Natural killer cell treated with Interleukin-12 subunit alpha and Interleukin-12 subunit beta and Interleukin-15 and Interleukin-18, amount 100 ng/mL, for 72 hours (primary cell): Measurements from ENCODE around the gene PRKCA. TPM values are rescaled to one million over a fixed set of nuclear protein-coding genes. Genes with fewer than 3 reads are reported as not detected.
"Not testable (repeated sequence)": the region's sequence is repeated elsewhere in the genome, so short reads cannot be mapped to it uniquely, and the experiment has no call there.

Experiments
- ATAC-seq, 2 donors: fragments of 150-1000 bp; cut with Tn5 transposase in 1 of 2; sonication (Bioruptor Pico), chemical (Tn5 transposase) in 1 of 2; 2 replicates each; pipeline ENCODE4 v1.10.0; 2021
- DNase-seq: peaks from one replicate; pipeline ENCODE4 v3.0.0; 2022; ENCODE audit warnings: low spot score
- H3K27ac Mint-ChIP-seq, 2 donors: 1 replicate in 1 of 2; 2 replicates in 1 of 2; pipeline ENCODE4 v1.8.0; 2022; ENCODE audit warnings: mixed read lengths in 2 of 2, mild to moderate bottlenecking in 1 of 2, moderate library complexity in 1 of 2
- H3K27me3 Mint-ChIP-seq, 2 donors: 1 replicate in 1 of 2; 2 replicates in 1 of 2; pipeline ENCODE4 v1.8.0; 2022; ENCODE audit warnings: mixed read lengths in 2 of 2
- H3K36me3 Mint-ChIP-seq: one replicate; pipeline ENCODE4 v1.8.0; 2022; ENCODE audit warnings: mixed read lengths
- H3K4me1 Mint-ChIP-seq, 2 donors: 1 replicate in 1 of 2; 2 replicates in 1 of 2; pipeline ENCODE4 v1.8.0; 2022; ENCODE audit warnings: low read depth in 2 of 2, mixed read lengths in 2 of 2, mild to moderate bottlenecking in 1 of 2
- H3K4me3 Mint-ChIP-seq: one replicate; pipeline ENCODE4 v1.8.0; 2022; ENCODE audit warnings: mixed read lengths
- H3K9me3 Mint-ChIP-seq: 2 replicates; pipeline ENCODE4 v1.8.0; 2022; ENCODE audit warnings: mixed read lengths
- total RNA-seq, 2 donors: library from RNA; stranded (reverse); gene quantifications; one replicate each; pipeline ENCODE4 v1.2.3, GENCODE V29; 2022

PRKCA gene
- total RNA-seq, 2 donors from 2014 or later: 31.1 to 41.1 TPM

DNA sequence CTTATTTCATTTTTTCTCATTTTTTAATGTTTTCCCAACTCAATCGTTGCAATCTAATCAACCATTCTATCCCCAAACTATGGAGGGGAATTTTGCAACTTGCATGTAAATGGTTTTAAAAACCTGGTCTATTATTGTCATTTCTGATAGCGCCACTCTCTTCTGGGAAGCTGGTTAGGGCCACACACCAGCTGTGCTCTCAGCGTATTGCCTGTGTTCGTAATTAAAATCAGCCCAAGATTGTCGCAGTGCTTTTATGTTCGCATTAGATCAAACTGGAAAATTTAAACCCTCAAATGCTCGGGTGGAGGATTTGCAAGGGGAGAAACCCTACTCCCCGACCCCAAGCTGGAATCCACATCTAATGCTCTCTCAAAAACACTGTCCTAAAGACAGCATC, 409.0 kb downstream of the PRKCA start:
- DNase-seq (no peak), ATAC-seq (no peak)
- Mint-ChIP-seq H3K4me3 (peak overlapping the region; percentile 28), H3K36me3 (no peaks in the 10 kb centered on the region), H3K9me3 (no peaks in the 10 kb centered on the region), H3K27me3 (no peaks in the 10 kb centered on the region), H3K4me1 (peaks cover 52 to 60% of the 10 kb centered on the region in 2 donors), H3K27ac (peak overlapping the region; percentile 85 to 92)

DNA sequence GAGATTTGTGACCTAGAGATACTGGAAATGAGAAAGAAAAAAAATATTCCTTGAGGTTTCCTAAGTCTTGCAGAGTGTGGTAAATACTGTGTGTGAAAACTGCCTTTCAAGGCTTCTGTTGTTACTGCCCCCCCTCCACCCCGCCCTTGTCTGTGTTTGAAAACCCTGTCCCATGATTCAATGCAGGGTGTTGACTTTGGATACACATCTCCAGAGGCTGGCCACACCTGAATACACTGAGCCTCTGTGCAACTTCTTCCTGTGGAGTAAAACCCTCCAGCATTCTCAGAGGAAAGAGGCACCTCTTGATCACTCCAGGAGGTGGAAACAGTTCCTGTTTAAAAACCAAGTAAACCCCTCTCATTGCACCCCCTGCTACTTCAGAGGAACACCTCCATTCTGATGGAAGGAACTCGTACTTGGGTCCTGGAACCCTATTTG, 409.5 kb downstream of the PRKCA start:
- ATAC-seq (no peak), DNase-seq (no peak)
- Mint-ChIP-seq H3K27ac (peak overlapping the region; percentile 85 to 92), H3K9me3 (no peaks in the 10 kb centered on the region), H3K4me3 (peak overlapping the region; percentile 52), H3K4me1 (peaks cover 52 to 56% of the 10 kb centered on the region in 2 donors), H3K36me3 (no peaks in the 10 kb centered on the region), H3K27me3 (no peaks in the 10 kb centered on the region)

DNA sequence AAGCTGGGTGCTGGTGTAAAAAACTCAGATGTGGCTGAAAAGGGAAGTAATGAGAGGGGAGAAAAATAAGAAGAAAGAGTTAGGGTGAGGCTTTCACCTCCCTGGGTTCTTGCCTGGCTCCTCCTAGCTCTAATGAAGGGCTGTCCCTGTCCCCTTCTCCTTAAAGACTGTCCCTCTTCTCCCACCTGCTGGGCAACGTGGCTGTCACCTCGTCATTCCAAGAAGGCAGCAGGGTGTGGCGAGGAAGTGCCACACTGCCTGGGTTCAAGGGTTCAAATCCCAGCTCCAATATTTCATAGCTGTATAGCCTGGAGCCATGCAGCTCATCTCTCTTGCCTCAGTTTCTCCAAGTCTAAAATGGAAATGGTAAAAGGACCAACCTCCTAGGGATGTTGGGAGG, 410.0 kb downstream of the PRKCA start:
- peak overlapping the region; percentile 52 for H3K4me3 Mint-ChIP-seq
- H3K9me3 Mint-ChIP-seq: no peaks in the 10 kb centered on the region
- no peak for DNase-seq

DNA sequence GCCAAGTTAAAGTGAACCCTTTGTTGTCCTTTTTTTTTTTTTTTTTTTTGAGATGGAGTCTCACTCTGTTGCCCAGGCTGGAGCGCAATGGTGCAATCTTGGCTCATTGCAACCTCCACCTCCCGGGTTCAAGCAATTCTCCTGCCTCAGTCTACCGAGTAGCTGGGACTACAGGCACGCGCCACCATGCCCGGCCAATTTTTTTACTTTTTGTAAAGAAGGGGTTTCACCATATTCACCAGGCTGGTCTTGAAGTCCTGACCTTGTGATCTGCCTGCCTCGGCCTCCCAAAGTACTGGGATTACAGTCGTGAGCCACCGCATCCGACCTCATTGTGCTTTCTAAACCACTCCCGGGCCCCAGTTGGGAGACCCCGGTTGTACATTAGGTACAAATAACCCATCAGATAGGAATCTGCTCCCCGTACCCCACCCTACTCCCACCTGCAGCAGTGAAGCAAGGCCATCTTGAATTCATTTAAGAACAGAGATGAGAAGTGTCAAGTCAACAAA, 410.7 kb downstream of the PRKCA start:
- H3K27ac Mint-ChIP-seq: peak overlapping the region; percentile 85 to 92
- not testable (repeated sequence) for H3K36me3 Mint-ChIP-seq, ATAC-seq, H3K27me3 Mint-ChIP-seq, H3K9me3 Mint-ChIP-seq
- peak overlapping the region; percentile 54 for H3K4me3 Mint-ChIP-seq
- peaks cover 52 to 60% of the 10 kb centered on the region in 2 donors for H3K4me1 Mint-ChIP-seq
- peak; percentile 59 for DNase-seq

More for the DNA sequence above, 410.0 kb downstream of the PRKCA start:
- ATAC-seq: no peak
- no peaks in the 10 kb centered on the region for H3K27me3 Mint-ChIP-seq
- H3K4me1 Mint-ChIP-seq: peaks cover 52 to 54% of the 10 kb centered on the region in 2 donors
- no peaks in the 10 kb centered on the region for H3K36me3 Mint-ChIP-seq
- peak overlapping the region; percentile 85 to 92 for H3K27ac Mint-ChIP-seq

DNA sequence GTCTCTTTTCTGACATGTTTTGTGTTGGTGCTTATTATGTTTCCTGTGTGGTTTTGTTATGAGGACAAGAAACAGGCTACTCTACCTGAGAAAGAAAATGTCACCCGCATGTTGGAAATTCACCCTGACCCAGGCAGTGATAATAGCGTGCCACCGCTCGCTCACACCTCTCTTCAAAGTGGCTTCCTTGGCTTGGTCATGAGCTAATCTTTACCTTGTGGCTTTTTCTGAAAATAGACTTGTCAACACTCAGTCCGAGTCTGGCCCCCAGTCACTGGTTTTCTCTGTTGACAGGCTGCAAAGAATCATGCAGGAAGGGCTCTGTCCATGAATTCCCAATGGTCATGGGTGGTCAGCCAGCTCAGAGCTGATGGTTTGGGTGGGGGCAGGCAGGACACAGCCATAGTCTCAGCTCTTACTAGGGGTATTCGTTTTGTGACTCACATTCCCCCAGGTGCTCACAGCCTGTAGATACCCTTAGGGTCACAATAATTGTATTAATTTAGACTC, 411.2 kb downstream of the PRKCA start:
- Mint-ChIP-seq H3K4me1 (peaks cover 52 to 60% of the 10 kb centered on the region in 2 donors), H3K27me3 (no peaks in the 10 kb centered on the region), H3K9me3 (no peaks in the 10 kb centered on the region), H3K4me3 (peak overlapping the region; percentile 54), H3K27ac (peak overlapping the region; percentile 85 to 92), H3K36me3 (no peaks in the 10 kb centered on the region)
- peak; percentile 87 to 90 for ATAC-seq
- DNase-seq: peak; percentile 79

DNA sequence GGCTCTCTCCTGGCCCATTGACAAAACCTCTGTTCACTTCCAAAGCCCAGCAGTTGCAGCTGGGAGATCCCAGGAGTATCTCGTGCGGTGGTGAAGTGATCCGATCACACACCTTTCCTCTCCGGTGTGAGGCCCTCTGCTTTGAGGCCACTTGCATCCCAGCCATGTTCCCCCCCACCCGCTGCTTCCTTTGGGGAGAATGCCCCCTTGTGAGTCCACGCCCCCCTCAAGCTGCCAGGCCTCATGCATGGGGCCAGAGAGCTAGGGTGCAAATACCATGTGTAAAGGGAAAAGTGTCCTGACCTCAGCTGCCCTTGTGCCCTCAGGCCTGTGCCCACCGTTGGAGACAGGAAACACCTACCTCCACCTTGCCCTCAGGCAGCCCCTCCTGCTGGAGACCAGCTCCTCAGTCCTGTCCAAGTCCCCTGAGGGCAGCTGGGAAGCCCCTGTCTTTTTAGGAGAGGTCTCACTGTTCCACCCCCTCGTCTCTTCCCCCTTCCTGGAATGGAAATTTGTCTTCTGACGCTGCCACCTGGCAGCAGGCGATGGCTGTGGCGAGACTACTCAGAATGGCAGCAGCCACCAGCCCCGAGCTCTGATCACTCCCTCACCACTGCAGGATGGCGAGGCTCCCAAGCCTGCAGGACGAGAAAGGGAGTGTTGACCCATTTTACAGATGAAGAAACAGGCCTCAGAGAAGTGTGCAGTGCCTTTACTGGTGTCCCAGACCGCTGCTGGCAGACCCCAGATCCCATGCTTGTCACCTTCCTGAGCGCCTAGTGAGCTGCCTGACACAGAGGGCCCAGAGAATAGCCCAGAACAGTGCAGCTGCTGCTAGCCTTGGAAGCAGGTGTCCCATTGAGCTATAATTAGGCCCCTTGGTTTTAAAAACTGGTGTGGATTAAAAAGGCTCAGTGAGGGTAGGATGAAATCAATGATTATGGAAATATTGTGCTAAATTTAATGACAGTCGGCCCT, 411.9 kb downstream of the PRKCA start:
- peaks cover 56 to 65% of the 10 kb centered on the region in 2 donors for H3K4me1 Mint-ChIP-seq
- peak; percentile 56 for DNase-seq
- peak overlapping the region; percentile 54 for H3K4me3 Mint-ChIP-seq
- H3K9me3 Mint-ChIP-seq: no peaks in the 10 kb centered on the region
- H3K36me3 Mint-ChIP-seq: no peaks in the 10 kb centered on the region
- no peak for ATAC-seq
- no peaks in the 10 kb centered on the region for H3K27me3 Mint-ChIP-seq
- H3K27ac Mint-ChIP-seq: peak overlapping the region; percentile 85 to 92

DNA sequence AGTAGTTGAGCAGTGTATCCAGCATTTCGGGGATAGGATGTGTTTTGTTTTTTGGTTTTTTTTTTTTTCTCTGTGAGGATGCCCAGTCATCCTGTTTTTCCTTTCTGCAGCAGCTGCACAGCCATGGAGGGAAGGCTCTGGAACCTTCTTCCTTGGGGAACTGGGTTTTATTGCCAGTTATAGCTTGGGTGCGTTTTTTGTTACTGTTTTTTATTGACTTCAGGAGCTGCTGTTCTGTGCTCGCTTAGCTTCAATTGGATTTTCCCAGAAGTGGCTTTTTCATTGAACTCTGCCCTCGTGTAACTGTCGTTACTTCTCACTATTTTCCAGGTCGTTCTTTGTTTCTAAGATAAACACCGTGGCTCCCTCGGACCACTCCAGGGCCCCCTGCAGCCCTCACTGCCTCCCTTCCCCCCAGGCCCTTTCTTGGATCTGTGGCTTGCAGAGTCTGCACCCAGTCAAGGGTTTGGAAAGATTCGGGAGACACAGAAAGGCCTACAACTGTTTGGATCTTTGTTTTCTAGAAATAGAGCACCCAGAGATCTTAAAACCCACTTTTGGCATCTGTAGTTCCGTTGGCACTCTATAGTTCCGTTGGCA, 412.8 kb downstream of the PRKCA start:
- Mint-ChIP-seq H3K27ac (peak overlapping the region; percentile 19 to 85), H3K4me3 (peak overlapping the region; percentile 25), H3K27me3 (no peaks in the 10 kb centered on the region), H3K9me3 (no peaks in the 10 kb centered on the region), H3K4me1 (peaks cover 51 to 60% of the 10 kb centered on the region in 2 donors), H3K36me3 (no peaks in the 10 kb centered on the region)
- no peak for DNase-seq
- no peak for ATAC-seq

DNA sequence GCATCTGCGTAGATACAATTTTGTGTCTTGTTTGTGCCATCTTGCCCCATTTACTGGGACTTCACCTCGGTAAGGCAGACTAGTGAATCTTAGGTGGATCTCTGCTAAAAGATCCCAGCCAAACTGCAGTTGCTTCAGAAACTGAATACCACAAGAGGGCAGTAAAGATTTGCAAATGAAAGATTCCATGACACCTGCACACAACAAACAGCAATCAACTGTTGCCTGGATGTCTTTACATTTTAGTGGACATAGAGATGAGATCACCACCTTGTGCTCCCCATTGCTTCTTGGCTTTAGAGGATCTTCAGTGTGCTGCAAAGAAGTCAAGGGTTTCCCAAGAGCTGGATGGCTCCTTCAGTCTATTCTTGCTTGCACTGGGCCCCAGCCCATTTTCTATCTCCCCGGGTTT, 413.3 kb downstream of the PRKCA start:
- H3K36me3 Mint-ChIP-seq: no peaks in the 10 kb centered on the region
- no peaks in the 10 kb centered on the region for H3K9me3 Mint-ChIP-seq
- no peak for ATAC-seq
- H3K27me3 Mint-ChIP-seq: no peaks in the 10 kb centered on the region
- peaks cover 47 to 55% of the 10 kb centered on the region in 2 donors for H3K4me1 Mint-ChIP-seq
- peak overlapping the region; percentile 19 to 85 for H3K27ac Mint-ChIP-seq
- H3K4me3 Mint-ChIP-seq: peak overlapping the region; percentile 25
- DNase-seq: peak; percentile 29

DNA sequence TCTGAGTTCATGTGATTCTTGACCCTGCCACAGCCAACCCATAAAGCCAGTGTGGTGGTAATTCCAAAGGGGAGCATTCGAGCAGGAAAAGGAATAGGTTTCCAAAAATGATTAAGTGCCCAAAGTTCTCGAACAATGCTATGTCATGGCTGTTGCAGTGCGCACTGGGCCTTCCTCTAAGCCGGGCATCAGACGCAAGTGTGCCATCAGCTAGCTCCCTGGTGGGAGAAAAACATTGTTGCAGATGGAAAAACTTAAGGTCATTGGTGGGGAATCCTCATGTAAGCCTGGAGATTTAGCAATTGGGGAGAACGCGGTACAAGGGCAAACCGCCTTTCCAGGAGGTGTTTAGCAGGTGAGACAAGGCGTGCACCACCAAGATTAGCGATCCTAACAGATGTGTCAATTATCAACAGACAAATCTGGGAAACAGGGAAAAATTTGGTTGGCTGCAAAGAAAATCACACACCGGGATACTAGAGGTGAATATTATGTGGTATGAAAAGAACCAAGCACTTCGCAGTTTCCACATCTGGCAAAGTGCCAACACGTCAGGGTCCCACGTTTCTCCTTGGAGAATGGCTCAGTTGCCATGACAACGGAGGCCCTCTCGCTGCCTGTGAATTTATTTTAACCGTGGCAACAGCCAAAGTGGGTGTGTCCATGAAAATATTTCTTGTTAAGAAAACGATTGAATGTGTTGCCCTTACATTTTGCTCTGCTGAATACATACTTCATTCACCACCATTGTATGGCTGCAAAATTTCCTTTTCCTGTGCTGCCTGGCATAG, 414.0 kb downstream of the PRKCA start:
- ATAC-seq (no peak), DNase-seq (no peak)
- Mint-ChIP-seq H3K4me1 (peaks cover 43 to 52% of the 10 kb centered on the region in 2 donors), H3K36me3 (no peaks in the 10 kb centered on the region), H3K4me3 (no peak overlapping the region), H3K27ac (no peak overlapping the region), H3K9me3 (no peaks in the 10 kb centered on the region), H3K27me3 (no peaks in the 10 kb centered on the region)

DNA sequence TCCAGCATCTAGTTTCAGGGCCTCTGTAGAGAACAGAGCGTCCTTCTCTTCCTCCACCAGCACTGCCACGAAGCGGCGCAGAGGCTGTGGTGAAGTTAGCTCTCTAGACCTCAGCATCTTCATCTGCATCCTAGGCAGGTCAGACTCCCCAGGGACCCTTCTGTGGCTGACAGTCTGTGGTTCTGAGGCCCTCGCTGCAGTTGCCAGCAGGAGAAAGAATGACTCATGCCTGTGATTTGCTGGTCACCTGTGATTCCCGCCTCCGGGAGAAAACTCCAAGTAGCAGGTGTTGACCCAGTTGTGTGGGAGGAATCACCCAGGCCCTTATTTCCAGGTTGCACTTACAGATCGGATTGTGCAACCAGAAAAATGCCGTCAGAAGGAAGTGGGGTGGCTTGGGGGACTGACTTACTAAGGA, 415.2 kb downstream of the PRKCA start:
- Mint-ChIP-seq H3K36me3 (no peaks in the 10 kb centered on the region), H3K4me3 (peak overlapping the region; percentile 17), H3K4me1 (peaks cover 33 to 40% of the 10 kb centered on the region in 2 donors), H3K9me3 (no peaks in the 10 kb centered on the region), H3K27me3 (no peaks in the 10 kb centered on the region), H3K27ac (no peak overlapping the region)
- ATAC-seq (peak in 1 of 2 donors; percentile 50), DNase-seq (no peak)

DNA sequence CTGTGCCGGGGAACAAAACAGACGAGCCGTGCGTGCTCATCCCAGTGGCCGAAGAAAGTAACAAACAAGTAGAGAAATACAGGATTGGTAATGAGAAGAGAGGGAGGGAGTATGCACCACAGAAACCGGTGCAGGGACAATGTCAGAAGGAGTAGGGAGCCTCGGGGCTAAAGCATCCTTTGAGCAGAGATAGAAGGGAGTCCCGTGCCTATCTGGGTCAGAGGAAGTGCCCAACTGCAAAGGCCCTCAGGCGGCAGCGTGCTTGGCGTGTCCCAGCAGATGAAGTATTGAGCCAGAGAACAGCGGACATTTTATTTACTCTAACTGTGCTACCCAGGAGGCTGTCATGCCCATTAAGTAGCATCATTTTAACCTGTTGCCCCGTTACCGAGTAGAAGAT, 417.6 kb downstream of the PRKCA start:
- DNase-seq (no peak), ATAC-seq (no peak)
- H3K4me1 Mint-ChIP-seq: peaks cover 12 to 20% of the 10 kb centered on the region in 2 donors
- H3K9me3 Mint-ChIP-seq: no peaks in the 10 kb centered on the region
- no peaks in the 10 kb centered on the region for H3K27me3 Mint-ChIP-seq
- H3K4me3 Mint-ChIP-seq: no peak overlapping the region
- no peaks in the 10 kb centered on the region for H3K36me3 Mint-ChIP-seq
- no peak overlapping the region for H3K27ac Mint-ChIP-seq

DNA sequence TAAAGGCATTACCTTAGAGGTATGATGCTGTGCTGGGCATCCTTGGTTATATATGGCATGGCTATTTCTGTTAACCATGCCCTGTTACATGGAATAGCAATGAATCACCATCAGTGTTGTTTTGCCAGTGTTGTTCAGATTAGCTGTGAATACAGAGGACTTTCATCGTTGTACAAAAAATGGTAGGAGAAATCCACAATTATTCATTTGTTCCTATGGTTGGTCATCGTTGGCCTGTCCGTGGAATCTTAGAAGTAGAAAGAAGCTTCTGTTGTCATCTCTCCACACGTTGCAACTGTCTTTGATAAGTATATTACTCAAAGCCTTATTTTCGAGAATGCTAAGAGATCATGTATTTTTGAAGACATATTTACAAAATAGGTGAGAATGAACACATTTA, 418.2 kb downstream of the PRKCA start:
- peaks cover 12 to 23% of the 10 kb centered on the region in 2 donors for H3K4me1 Mint-ChIP-seq
- no peaks in the 10 kb centered on the region for H3K27me3 Mint-ChIP-seq
- ATAC-seq: no peak
- DNase-seq: no peak
- H3K27ac Mint-ChIP-seq: no peak overlapping the region
- no peaks in the 10 kb centered on the region for H3K36me3 Mint-ChIP-seq
- H3K9me3 Mint-ChIP-seq: no peaks in the 10 kb centered on the region
- no peak overlapping the region for H3K4me3 Mint-ChIP-seq

DNA sequence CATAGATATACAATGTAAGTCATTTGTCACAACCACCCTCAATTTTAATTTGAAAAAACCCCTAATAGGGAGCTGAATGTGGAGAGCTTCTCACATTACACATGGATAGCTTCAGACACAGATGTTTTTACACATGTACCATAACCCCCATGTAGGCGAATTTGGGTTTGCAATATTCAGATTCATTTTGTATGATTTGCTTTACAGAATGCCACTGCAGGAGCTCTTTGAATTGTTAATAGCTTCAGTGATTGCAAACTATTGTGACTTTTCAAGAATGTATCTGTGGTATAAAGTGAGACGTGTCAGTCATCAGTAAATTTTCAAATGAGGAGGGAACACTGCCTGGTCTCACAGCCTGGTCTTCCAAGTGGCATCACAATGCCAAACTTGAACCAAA, 419.9 kb downstream of the PRKCA start:
- Mint-ChIP-seq H3K4me3 (no peak overlapping the region), H3K9me3 (no peaks in the 10 kb centered on the region), H3K27me3 (no peaks in the 10 kb centered on the region), H3K27ac (no peak overlapping the region), H3K36me3 (no peaks in the 10 kb centered on the region), H3K4me1 (peaks cover 14 to 19% of the 10 kb centered on the region in 2 donors)
- no peak for ATAC-seq
- no peak for DNase-seq
